ENCODE results near the gene TEX38.

DNA sequence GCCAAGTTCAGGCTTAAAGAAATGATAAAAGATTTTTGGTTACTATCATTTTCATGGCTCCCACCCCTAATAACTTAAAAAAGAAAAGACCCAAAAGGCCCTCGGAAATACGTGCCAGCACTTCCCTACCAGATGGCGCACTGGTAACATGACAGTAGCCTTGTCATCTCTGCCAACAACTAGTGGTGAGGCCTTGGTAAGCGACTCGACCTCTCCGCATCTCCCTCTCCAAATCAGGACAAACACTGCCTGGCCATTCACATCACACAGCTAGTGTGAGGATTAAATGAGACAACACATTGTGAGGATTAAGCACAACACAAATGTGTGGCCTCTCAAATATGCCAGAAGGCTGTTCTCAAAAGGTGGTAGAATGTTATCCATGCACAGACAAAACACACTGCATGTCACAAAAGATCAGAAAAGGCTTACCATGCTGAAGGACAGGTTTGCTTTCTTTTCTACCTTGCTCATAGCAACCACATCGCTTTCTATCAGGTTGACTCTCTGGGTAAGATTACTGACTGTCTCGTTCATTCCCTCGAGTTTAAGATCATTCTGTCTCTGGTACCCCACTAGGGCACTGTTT is 16.4 kb downstream of the TEX38 start:
- TF ChIP-seq, protein P1, sequence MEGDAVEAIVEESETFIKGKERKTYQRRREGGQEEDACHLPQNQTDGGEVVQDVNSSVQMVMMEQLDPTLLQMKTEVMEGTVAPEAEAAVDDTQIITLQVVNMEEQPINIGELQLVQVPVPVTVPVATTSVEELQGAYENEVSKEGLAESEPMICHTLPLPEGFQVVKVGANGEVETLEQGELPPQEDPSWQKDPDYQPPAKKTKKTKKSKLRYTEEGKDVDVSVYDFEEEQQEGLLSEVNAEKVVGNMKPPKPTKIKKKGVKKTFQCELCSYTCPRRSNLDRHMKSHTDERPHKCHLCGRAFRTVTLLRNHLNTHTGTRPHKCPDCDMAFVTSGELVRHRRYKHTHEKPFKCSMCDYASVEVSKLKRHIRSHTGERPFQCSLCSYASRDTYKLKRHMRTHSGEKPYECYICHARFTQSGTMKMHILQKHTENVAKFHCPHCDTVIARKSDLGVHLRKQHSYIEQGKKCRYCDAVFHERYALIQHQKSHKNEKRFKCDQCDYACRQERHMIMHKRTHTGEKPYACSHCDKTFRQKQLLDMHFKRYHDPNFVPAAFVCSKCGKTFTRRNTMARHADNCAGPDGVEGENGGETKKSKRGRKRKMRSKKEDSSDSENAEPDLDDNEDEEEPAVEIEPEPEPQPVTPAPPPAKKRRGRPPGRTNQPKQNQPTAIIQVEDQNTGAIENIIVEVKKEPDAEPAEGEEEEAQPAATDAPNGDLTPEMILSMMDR (conservative IDR thresholded peaks at IDR 0.05; ENCODE audit: low read depth in 2 of 2) = no peak
- TF ChIP-seq, protein P2, sequence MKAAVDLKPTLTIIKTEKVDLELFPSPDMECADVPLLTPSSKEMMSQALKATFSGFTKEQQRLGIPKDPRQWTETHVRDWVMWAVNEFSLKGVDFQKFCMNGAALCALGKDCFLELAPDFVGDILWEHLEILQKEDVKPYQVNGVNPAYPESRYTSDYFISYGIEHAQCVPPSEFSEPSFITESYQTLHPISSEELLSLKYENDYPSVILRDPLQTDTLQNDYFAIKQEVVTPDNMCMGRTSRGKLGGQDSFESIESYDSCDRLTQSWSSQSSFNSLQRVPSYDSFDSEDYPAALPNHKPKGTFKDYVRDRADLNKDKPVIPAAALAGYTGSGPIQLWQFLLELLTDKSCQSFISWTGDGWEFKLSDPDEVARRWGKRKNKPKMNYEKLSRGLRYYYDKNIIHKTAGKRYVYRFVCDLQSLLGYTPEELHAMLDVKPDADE (IDR thresholded peaks at IDR 0.05) = no peak
- TF ChIP-seq CREB1 (CRISPR knock-in tag; IDR thresholded peaks at IDR 0.05; ENCODE audit: low read depth) (no peak), EZH2 (IDR thresholded peaks at IDR 0.05; ENCODE audit: low read depth, unreplicated experiment) (no peak), POLR2AphosphoS5 (IDR thresholded peaks at IDR 0.05; ENCODE audit: low read depth) (no peak), EZH2phosphoT487 (IDR thresholded peaks at IDR 0.05; ENCODE audit: unreplicated experiment) (no peak), ZNF114 (CRISPR knock-in tag; IDR thresholded peaks at IDR 0.05) (no peak), JUNB (IDR thresholded peaks at IDR 0.05; ENCODE audit: unreplicated experiment) (no peak)
- TF ChIP-seq, protein P3, sequence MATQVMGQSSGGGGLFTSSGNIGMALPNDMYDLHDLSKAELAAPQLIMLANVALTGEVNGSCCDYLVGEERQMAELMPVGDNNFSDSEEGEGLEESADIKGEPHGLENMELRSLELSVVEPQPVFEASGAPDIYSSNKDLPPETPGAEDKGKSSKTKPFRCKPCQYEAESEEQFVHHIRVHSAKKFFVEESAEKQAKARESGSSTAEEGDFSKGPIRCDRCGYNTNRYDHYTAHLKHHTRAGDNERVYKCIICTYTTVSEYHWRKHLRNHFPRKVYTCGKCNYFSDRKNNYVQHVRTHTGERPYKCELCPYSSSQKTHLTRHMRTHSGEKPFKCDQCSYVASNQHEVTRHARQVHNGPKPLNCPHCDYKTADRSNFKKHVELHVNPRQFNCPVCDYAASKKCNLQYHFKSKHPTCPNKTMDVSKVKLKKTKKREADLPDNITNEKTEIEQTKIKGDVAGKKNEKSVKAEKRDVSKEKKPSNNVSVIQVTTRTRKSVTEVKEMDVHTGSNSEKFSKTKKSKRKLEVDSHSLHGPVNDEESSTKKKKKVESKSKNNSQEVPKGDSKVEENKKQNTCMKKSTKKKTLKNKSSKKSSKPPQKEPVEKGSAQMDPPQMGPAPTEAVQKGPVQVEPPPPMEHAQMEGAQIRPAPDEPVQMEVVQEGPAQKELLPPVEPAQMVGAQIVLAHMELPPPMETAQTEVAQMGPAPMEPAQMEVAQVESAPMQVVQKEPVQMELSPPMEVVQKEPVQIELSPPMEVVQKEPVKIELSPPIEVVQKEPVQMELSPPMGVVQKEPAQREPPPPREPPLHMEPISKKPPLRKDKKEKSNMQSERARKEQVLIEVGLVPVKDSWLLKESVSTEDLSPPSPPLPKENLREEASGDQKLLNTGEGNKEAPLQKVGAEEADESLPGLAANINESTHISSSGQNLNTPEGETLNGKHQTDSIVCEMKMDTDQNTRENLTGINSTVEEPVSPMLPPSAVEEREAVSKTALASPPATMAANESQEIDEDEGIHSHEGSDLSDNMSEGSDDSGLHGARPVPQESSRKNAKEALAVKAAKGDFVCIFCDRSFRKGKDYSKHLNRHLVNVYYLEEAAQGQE (IDR thresholded peaks at IDR 0.05; ENCODE audit: unreplicated experiment) = no peak
- TF ChIP-seq, protein P4, sequence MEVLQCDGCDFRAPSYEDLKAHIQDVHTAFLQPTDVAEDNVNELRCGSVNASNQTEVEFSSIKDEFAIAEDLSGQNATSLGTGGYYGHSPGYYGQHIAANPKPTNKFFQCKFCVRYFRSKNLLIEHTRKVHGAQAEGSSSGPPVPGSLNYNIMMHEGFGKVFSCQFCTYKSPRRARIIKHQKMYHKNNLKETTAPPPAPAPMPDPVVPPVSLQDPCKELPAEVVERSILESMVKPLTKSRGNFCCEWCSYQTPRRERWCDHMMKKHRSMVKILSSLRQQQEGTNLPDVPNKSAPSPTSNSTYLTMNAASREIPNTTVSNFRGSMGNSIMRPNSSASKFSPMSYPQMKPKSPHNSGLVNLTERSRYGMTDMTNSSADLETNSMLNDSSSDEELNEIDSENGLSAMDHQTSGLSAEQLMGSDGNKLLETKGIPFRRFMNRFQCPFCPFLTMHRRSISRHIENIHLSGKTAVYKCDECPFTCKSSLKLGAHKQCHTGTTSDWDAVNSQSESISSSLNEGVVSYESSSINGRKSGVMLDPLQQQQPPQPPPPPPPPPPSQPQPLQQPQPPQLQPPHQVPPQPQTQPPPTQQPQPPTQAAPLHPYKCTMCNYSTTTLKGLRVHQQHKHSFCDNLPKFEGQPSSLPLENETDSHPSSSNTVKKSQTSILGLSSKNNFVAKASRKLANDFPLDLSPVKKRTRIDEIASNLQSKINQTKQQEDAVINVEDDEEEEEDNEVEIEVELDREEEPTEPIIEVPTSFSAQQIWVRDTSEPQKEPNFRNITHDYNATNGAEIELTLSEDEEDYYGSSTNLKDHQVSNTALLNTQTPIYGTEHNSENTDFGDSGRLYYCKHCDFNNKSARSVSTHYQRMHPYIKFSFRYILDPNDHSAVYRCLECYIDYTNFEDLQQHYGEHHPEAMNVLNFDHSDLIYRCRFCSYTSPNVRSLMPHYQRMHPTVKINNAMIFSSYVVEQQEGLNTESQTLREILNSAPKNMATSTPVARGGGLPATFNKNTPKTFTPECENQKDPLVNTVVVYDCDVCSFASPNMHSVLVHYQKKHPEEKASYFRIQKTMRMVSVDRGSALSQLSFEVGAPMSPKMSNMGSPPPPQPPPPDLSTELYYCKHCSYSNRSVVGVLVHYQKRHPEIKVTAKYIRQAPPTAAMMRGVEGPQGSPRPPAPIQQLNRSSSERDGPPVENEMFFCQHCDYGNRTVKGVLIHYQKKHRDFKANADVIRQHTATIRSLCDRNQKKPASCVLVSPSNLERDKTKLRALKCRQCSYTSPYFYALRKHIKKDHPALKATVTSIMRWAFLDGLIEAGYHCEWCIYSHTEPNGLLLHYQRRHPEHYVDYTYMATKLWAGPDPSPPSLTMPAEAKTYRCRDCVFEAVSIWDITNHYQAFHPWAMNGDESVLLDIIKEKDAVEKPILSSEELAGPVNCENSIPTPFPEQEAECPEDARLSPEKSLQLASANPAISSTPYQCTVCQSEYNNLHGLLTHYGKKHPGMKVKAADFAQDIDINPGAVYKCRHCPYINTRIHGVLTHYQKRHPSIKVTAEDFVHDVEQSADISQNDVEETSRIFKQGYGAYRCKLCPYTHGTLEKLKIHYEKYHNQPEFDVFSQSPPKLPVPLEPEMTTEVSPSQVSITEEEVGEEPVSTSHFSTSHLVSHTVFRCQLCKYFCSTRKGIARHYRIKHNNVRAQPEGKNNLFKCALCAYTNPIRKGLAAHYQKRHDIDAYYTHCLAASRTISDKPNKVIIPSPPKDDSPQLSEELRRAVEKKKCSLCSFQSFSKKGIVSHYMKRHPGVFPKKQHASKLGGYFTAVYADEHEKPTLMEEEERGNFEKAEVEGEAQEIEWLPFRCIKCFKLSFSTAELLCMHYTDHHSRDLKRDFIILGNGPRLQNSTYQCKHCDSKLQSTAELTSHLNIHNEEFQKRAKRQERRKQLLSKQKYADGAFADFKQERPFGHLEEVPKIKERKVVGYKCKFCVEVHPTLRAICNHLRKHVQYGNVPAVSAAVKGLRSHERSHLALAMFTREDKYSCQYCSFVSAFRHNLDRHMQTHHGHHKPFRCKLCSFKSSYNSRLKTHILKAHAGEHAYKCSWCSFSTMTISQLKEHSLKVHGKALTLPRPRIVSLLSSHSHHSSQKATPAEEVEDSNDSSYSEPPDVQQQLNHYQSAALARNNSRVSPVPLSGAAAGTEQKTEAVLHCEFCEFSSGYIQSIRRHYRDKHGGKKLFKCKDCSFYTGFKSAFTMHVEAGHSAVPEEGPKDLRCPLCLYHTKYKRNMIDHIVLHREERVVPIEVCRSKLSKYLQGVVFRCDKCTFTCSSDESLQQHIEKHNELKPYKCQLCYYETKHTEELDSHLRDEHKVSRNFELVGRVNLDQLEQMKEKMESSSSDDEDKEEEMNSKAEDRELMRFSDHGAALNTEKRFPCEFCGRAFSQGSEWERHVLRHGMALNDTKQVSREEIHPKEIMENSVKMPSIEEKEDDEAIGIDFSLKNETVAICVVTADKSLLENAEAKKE (CRISPR knock-in tag; IDR thresholded peaks at IDR 0.05) = no peak
